Measurements from ENCODE around the gene FRMPD1.

FRMPD1 gene

GRCh38 chr9:37626708-37627292 lies 24.0 kb upstream of the FRMPD1 start:
- DNase-seq = no peak

- no peak for DNase-seq
Measured at GRCh38 chr9:37632479-37632878, 18.3 kb upstream of the FRMPD1 start.

- no peak for DNase-seq
Measured at GRCh38 chr9:37635808-37636207, 14.9 kb upstream of the FRMPD1 start.

GRCh38 chr9:37636511-37637448 lies 14.0 kb upstream of the FRMPD1 start:
- no peak for DNase-seq

GRCh38 chr9:37639109-37639762 lies 11.5 kb upstream of the FRMPD1 start:
- DNase-seq = no peak

- DNase-seq = no peak
Measured at GRCh38 chr9:37639841-37640240, 10.9 kb upstream of the FRMPD1 start.

GRCh38 chr9:37640246-37640645 lies 10.5 kb upstream of the FRMPD1 start:
- DNase-seq = no peak

- DNase-seq = no peak
Measured at GRCh38 chr9:37641331-37641730, 9.4 kb upstream of the FRMPD1 start.

GRCh38 chr9:37643214-37643613 lies 7.5 kb upstream of the FRMPD1 start:
- DNase-seq = no peak

- no peak for DNase-seq
Measured at GRCh38 chr9:37645903-37646506, 4.7 kb upstream of the FRMPD1 start.

GRCh38 chr9:37650299-37650872 lies 368 bp upstream of the FRMPD1 start:
- no peak for DNase-seq

- DNase-seq = no peak
Measured at GRCh38 chr9:37652261-37652660, 1.5 kb downstream of the FRMPD1 start.

- DNase-seq = no peak
Measured at GRCh38 chr9:37653385-37653784, 2.6 kb downstream of the FRMPD1 start.

- no peak for DNase-seq
Measured at GRCh38 chr9:37656936-37657335, 6.2 kb downstream of the FRMPD1 start.

- DNase-seq = no peak
Measured at GRCh38 chr9:37660691-37661090, 9.9 kb downstream of the FRMPD1 start.

- DNase-seq = no peak
Measured at GRCh38 chr9:37663926-37664325, 13.2 kb downstream of the FRMPD1 start.

- no peak for DNase-seq
Measured at GRCh38 chr9:37667706-37668105, 17.0 kb downstream of the FRMPD1 start.

- DNase-seq = no peak
Measured at GRCh38 chr9:37668116-37668601, 17.4 kb downstream of the FRMPD1 start.

- no peak for DNase-seq
Measured at GRCh38 chr9:37669232-37669631, 18.5 kb downstream of the FRMPD1 start.

GRCh38 chr9:37675661-37676060 lies 24.9 kb downstream of the FRMPD1 start:
- no peak for DNase-seq

- DNase-seq = no peak
Measured at GRCh38 chr9:37676411-37676830, 25.7 kb downstream of the FRMPD1 start.

- DNase-seq = no peak
Measured at GRCh38 chr9:37677435-37677834, 26.7 kb downstream of the FRMPD1 start.

GRCh38 chr9:37678789-37679273 lies 28.1 kb downstream of the FRMPD1 start:
- DNase-seq = no peak

Data from activated effector memory CD4-positive, alpha-beta T cell treated with anti-CD3 and anti-CD28 coated beads, Interleukin-2, amount 50 U/mL, for 16 hours (primary cell).